GM20431 (cell line): ENCODE results near the gene RCBTB2.

Experiments
- in situ Hi-C: fragments of 300-500 bp; cut with MseI, MboI; formaldehyde crosslinking; loops from one replicate; pipeline ENCODE4 v1.15.0; 2020; ENCODE audit warnings: low sequenced_read_pairs; ENCODE audit not compliant: unreplicated experiment

RCBTB2 gene

GRCh38 chr13:48534911-48535501 is 2.1 kb upstream of the RCBTB2 start:
- in situ Hi-C loops = no loop called here

- in situ Hi-C loops = no loop called here
These were observed 1.2 kb upstream of the RCBTB2 start for GRCh38 chr13:48533961-48534600.

GRCh38 chr13:48532256-48532505 is 699 bp downstream of the RCBTB2 start:
- in situ Hi-C loops = no loop called here

GRCh38 chr13:48531416-48532255 is 1.2 kb downstream of the RCBTB2 start:
- in situ Hi-C loops = no loop called here

GRCh38 chr13:48530833-48531232 is 2.0 kb downstream of the RCBTB2 start:
- in situ Hi-C loops = no loop called here

GRCh38 chr13:48528720-48529119 is 4.2 kb downstream of the RCBTB2 start:
- in situ Hi-C loops = no loop called here

GRCh38 chr13:48527955-48528354 is 4.9 kb downstream of the RCBTB2 start:
- in situ Hi-C loops = no loop called here

- in situ Hi-C loops = no loop called here
These were observed 6.6 kb downstream of the RCBTB2 start for GRCh38 chr13:48526286-48526685.

GRCh38 chr13:48518083-48518482 is 14.8 kb downstream of the RCBTB2 start:
- in situ Hi-C loops = no loop called here

GRCh38 chr13:48515732-48516131 is 17.1 kb downstream of the RCBTB2 start:
- in situ Hi-C loops = no loop called here

GRCh38 chr13:48514793-48515192 is 18.1 kb downstream of the RCBTB2 start:
- in situ Hi-C loops = no loop called here

- in situ Hi-C loops = no loop called here
These were observed 21.2 kb downstream of the RCBTB2 start for GRCh38 chr13:48511621-48512230.

- in situ Hi-C loops = no loop called here
These were observed 22.2 kb downstream of the RCBTB2 start for GRCh38 chr13:48510698-48511097.

GRCh38 chr13:48508011-48508410 is 24.9 kb downstream of the RCBTB2 start:
- in situ Hi-C loops = no loop called here

GRCh38 chr13:48507021-48507420 is 25.9 kb downstream of the RCBTB2 start:
- in situ Hi-C loops = no loop called here

GRCh38 chr13:48506092-48506701 is 26.7 kb downstream of the RCBTB2 start:
- in situ Hi-C loops = no loop called here

GRCh38 chr13:48505597-48506091 is 27.2 kb downstream of the RCBTB2 start:
- in situ Hi-C loops = no loop called here

- in situ Hi-C loops = no loop called here
These were observed 27.9 kb downstream of the RCBTB2 start for GRCh38 chr13:48505012-48505411.

GRCh38 chr13:48504606-48505005 is 28.3 kb downstream of the RCBTB2 start:
- in situ Hi-C loops = no loop called here

GRCh38 chr13:48502601-48503319 is 30.1 kb downstream of the RCBTB2 start:
- in situ Hi-C loops = no loop called here
